Upper lobe of right lung (tissue), 1 donor: ENCODE measurements around the gene SCARF2. TPM values are rescaled to one million over a fixed set of nuclear protein-coding genes. Genes with fewer than 3 reads are reported as not detected.
A peak's percentile ranks its signal among the peaks of the same experiment; 100 is the strongest.
"Not testable (repeated sequence)": the region's sequence is repeated elsewhere in the genome, so short reads cannot be mapped to it uniquely, and the experiment has no call there.

ENCODE experiments used
- ATAC-seq: fragments of 200-7000 bp; cut with Tn5 transposase; one replicate; pipeline ENCODE4 v1.9.1; 2020; ENCODE audit warnings: mild to moderate bottlenecking, moderate library complexity
- DNase-seq: peaks from one replicate; pipeline ENCODE4 v3.0.0-alpha.2; 2020
- H3K27ac ChIP-seq: fragments of 200-600 bp; one replicate; pipeline ENCODE4 v1.8.0; 2022
- H3K27me3 ChIP-seq: fragments of 200-600 bp; one replicate; pipeline ENCODE4 v1.8.0; 2022; ENCODE audit warnings: mild to moderate bottlenecking
- H3K36me3 ChIP-seq: fragments of 200-600 bp; one replicate; pipeline ENCODE4 v1.8.0; 2022
- H3K4me1 ChIP-seq: fragments of 200-600 bp; one replicate; pipeline ENCODE4 v1.8.0; 2022
- H3K4me3 ChIP-seq: fragments of 200-600 bp; one replicate; pipeline ENCODE4 v1.8.0; 2022; ENCODE audit warnings: mild to moderate bottlenecking
- H3K9me3 ChIP-seq: fragments of 200-600 bp; one replicate; pipeline ENCODE4 v1.8.0; 2022
- intact Hi-C: fragments of 100-400 bp; cut with DNase I; formaldehyde crosslinking; loops from one replicate; pipeline ENCODE4 v1.11.0; 2022
- total RNA-seq: library from RNA; stranded (reverse); fragmentation: NEBNext Ultra II Directional; extraction: Animal tissue kit (Norgen Biotek cat#: 25700); gene quantifications from one replicate; pipeline ENCODE4 v1.2.1, GENCODE V29; 2021
- TF ChIP-seq, protein P1 (sequence below): fragments of 200-600 bp; IDR thresholded peaks from one replicate; pipeline ENCODE4 v1.8.0; 2022; ENCODE audit warnings: antibody characterized with exemption
- donor health status: DM: no; HTN: yes; CAD: no; lungs with severe emphysema.

Gene SCARF2
- total RNA-seq, 1 donor from 2014 or later = 24.0 TPM

DNA sequence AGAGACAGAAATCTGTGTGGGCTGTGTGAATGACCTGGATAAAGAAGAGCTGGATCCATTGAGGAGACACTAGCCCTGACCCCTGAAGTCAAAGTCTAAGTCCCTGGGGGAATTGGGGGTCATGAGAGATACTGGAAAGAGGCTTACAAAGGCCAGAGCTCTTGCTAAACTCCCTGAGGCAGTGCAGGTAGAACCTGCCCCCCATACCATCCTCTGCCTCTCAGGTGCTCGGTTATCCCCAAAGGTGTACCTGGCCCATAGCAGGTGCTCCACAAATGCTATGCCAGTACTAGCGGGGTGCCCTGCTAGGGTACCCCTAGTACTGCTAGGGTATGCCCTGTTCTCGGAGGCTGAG lies 19.1 kb upstream of the SCARF2 start:
- H3K4me1 ChIP-seq = peaks cover 6% of the 10 kb centered on the region
- H3K4me3 ChIP-seq = no peak overlapping the region
- H3K9me3 ChIP-seq = no peaks in the 10 kb centered on the region
- H3K36me3 ChIP-seq = peaks cover 32% of the 10 kb centered on the region
- intact Hi-C loops = loop anchor here (5.0 kb wide), 1 partner anchor 39 kb away; no protein-coding TSS in a partner anchor
- DNase-seq (peak; percentile 27), ATAC-seq (no peak)
- H3K27ac ChIP-seq = no peak overlapping the region
- H3K27me3 ChIP-seq = no peaks in the 10 kb centered on the region
- TF ChIP-seq, protein P1, sequence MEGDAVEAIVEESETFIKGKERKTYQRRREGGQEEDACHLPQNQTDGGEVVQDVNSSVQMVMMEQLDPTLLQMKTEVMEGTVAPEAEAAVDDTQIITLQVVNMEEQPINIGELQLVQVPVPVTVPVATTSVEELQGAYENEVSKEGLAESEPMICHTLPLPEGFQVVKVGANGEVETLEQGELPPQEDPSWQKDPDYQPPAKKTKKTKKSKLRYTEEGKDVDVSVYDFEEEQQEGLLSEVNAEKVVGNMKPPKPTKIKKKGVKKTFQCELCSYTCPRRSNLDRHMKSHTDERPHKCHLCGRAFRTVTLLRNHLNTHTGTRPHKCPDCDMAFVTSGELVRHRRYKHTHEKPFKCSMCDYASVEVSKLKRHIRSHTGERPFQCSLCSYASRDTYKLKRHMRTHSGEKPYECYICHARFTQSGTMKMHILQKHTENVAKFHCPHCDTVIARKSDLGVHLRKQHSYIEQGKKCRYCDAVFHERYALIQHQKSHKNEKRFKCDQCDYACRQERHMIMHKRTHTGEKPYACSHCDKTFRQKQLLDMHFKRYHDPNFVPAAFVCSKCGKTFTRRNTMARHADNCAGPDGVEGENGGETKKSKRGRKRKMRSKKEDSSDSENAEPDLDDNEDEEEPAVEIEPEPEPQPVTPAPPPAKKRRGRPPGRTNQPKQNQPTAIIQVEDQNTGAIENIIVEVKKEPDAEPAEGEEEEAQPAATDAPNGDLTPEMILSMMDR = no peak

DNA sequence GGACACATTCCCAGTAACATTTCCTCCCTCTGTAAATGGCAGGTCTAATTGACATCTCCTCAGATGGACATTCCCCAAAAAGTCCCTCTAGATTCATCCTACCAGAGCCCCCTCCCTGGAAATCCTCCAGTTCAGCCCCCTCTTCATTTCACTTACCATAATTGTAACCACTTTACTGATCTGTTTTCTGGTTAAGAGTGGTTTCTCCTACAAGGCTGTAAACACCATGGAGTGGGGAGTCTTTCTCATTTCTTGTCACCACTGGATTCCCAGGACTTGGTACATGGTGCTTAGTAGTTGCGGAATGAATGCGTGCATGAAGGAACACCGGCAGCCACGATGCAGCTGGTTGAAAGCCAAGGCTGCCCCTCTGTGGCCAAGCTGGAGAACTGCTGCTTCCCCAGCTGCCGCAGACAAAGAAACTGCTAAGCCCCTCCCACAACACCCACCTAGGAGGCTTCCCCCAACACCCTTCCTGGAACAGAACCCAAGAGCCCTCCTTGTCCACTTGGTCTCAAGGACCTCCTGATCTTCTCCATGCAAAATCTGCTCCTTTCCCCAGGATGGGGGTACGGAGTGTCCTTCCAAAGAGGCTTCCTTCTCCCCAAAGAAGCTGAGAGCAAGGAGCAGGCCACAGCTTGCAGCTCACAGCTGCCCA lies 18.6 kb upstream of the SCARF2 start:
- Histone ChIP-seq H3K9me3 (no peaks in the 10 kb centered on the region), H3K4me1 (peaks cover 6% of the 10 kb centered on the region), H3K36me3 (peaks cover 33% of the 10 kb centered on the region), H3K4me3 (no peak overlapping the region), H3K27me3 (no peaks in the 10 kb centered on the region), H3K27ac (no peak overlapping the region)
- ATAC-seq (peak; percentile 95), DNase-seq (peak; percentile 82)
- intact Hi-C loops = loop anchor here (5.0 kb wide), 1 partner anchor 39 kb away; no protein-coding TSS in a partner anchor
- TF ChIP-seq, protein P1 = peak; percentile 92

DNA sequence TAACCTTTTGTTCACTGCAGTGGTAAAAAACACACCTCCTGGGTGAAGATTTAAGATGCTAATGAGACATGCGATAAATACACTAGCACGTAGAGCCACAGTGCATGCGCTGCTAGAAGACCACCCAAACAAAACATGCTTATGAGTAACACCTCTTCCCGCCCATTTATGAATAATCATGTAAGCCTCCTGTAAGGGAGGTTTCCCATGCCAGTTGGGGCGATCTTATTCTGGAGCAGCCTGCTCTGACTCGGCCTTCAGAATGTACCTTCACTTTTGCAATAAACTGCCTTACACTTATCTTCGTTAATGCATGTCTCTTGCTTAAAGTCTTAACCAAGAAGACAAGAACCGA lies 18.1 kb upstream of the SCARF2 start:
- Histone ChIP-seq H3K27ac (no peak overlapping the region), H3K4me3 (no peak overlapping the region), H3K9me3 (no peaks in the 10 kb centered on the region), H3K4me1 (peaks cover 6% of the 10 kb centered on the region), H3K27me3 (no peaks in the 10 kb centered on the region), H3K36me3 (peaks cover 30% of the 10 kb centered on the region)
- DNase-seq (no peak), ATAC-seq (no peak)
- TF ChIP-seq, protein P1 = no peak
- intact Hi-C loops = loop anchor here (5.0 kb wide), 1 partner anchor 38 kb away; no protein-coding TSS in a partner anchor

DNA sequence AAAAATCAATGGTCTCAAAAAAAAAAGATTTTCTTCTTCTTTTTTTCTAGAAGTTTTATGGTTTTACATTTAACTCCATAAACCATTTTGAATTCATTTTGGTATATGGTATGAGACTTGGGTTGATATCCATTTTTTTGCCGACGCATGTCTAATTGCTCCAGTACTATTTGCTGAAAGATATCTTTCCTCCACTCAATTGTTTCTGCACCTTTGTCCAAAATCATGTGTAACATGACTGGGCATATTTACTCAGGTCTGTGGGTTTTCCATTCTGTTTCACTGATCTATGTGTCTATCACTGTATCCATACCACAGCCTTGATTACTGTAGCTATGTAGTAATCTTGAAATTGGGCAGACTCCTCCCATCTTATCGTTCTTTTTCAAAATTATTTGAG lies 15.6 kb upstream of the SCARF2 start:
- intact Hi-C loops = no loop called here
- TF ChIP-seq, protein P1 = no peak
- ATAC-seq = no peak
- Histone ChIP-seq H3K4me3 (no peak overlapping the region), H3K4me1 (peaks cover 6% of the 10 kb centered on the region), H3K9me3 (no peaks in the 10 kb centered on the region), H3K27me3 (no peaks in the 10 kb centered on the region), H3K27ac (no peak overlapping the region), H3K36me3 (peaks cover 24% of the 10 kb centered on the region)
- no peak for DNase-seq

DNA sequence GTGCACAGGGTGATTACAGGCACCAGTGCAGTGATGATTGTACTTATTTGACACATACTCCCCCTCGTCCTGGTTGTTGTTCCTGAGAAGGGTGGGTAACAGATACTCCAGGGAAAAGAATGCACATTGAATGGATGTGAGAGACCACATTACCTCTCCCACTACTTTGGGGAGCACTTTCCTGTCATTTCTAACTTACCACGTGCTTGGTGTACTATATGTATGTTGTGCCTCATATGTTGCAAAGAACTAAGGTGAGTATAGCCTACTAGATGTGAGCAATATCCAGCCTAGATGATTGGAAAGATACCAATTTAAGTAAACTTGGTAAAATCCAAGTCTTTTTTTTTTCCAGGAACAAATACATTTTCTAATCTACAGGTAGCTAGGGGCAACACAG lies 14.3 kb upstream of the SCARF2 start:
- Histone ChIP-seq H3K9me3 (no peaks in the 10 kb centered on the region), H3K4me3 (no peak overlapping the region), H3K36me3 (peaks cover 15% of the 10 kb centered on the region), H3K4me1 (peaks cover 6% of the 10 kb centered on the region), H3K27me3 (no peaks in the 10 kb centered on the region), H3K27ac (no peak overlapping the region)
- TF ChIP-seq, protein P1 = no peak
- intact Hi-C loops = no loop called here
- ATAC-seq (no peak), DNase-seq (no peak)

DNA sequence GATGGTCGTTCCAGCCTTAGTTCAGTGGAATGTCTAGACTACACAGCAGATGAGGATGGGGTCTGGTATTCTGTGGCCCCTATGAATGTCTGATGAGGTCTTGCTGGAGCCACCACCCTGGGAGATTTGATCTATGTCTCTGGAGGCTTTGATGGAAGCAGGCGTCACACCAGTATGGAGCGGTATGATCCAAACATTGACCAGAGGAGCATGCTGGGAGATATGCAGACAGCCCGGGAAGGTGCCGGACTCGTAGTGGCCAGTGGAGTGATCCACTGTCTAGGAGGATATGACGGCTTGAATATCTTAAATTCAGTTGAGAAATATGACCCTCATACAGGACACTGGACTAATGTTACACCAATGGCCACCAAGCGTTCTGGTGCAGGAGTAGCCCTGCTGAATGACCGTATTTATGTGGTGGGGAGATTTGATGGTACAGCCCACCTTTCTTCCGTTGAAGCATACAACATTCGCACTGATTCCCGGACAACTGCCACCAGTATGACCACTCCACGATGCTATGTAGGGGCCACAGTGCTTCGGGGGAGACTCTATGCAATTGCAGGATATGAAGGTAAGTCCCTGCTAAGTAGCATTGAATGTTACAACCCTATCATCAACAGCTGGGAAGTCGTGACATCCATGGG lies 13.6 kb upstream of the SCARF2 start:
- H3K27ac ChIP-seq, H3K4me3 ChIP-seq, ATAC-seq, DNase-seq, H3K4me1 ChIP-seq, H3K9me3 ChIP-seq, intact Hi-C loops, H3K27me3 ChIP-seq: not testable (repeated sequence)
- peaks cover 11% of the 10 kb centered on the region for H3K36me3 ChIP-seq
